Stimulated activated naive CD4-positive, alpha-beta T cell (primary cell): ENCODE data around the gene PIAS1.
"Not testable (repeated sequence)": the region's sequence is repeated elsewhere in the genome, so short reads cannot be mapped to it uniquely, and the experiment has no call there.

Experiments used
- DNase-seq, 6 experiments: peaks; one replicate each; lab custom pipeline; 2025; lab: John Stamatoyannopoulos, UW

Gene PIAS1

GRCh38 chr15:68234520-68234919 lies 180.4 kb downstream of the PIAS1 start:
- not testable (repeated sequence) for DNase-seq

- no peak for DNase-seq
These were observed 180.9 kb downstream of the PIAS1 start for GRCh38 chr15:68235022-68235421.

- DNase-seq = no peak
These were observed 184.9 kb downstream of the PIAS1 start for GRCh38 chr15:68239025-68239424.

GRCh38 chr15:68241088-68241935 lies 187.2 kb downstream of the PIAS1 start:
- DNase-seq = no peak
